PFSK-1 (cell line): ENCODE data around the gene RGL4.

ENCODE experiments used
- FOXP2 ChIP-seq: optimal IDR thresholded peaks from 2 replicates; pipeline ENCODE3; 2011; ENCODE audit warnings: borderline replicate concordance, control low read depth, inconsistent platforms; ENCODE audit not compliant: insufficient read depth; ENCODE audit errors: extremely low read length, extremely low read depth
- POLR2AphosphoS5 ChIP-seq: IDR thresholded peaks from 2 replicates; pipeline ENCODE4 v1.6.1; 2012; ENCODE audit warnings: low read depth, mild to moderate bottlenecking, control low read depth, low read length, moderate library complexity
- SIN3A ChIP-seq: IDR thresholded peaks from 2 replicates; pipeline ENCODE4 v1.6.1; 2012; ENCODE audit warnings: mild to moderate bottlenecking, low read length, moderate library complexity, borderline replicate concordance; ENCODE audit not compliant: insufficient read depth
- TAF1 ChIP-seq: IDR thresholded peaks from 2 replicates; pipeline ENCODE4 v1.6.1; 2012; ENCODE audit warnings: low read length, control low read depth, borderline replicate concordance; ENCODE audit not compliant: insufficient read depth
- TF ChIP-seq, protein P1 (sequence below), 2 experiments: IDR thresholded peaks; 2 replicates each; pipeline versions ENCODE4 v1.6.1 to v1.8.0; 2011 to 2012; ENCODE audit warnings: low read depth in 2 of 2, low read length in 2 of 2, control low read depth in 1 of 2, inconsistent platforms in 1 of 2, mild to moderate bottlenecking in 1 of 2, moderate library complexity in 1 of 2; ENCODE audit not compliant: insufficient read depth in 1 of 2

RGL4 gene

GRCh38 chr22:23695571-23696325, 4.9 kb downstream of the RGL4 start:
- TF ChIP-seq, protein P1, sequence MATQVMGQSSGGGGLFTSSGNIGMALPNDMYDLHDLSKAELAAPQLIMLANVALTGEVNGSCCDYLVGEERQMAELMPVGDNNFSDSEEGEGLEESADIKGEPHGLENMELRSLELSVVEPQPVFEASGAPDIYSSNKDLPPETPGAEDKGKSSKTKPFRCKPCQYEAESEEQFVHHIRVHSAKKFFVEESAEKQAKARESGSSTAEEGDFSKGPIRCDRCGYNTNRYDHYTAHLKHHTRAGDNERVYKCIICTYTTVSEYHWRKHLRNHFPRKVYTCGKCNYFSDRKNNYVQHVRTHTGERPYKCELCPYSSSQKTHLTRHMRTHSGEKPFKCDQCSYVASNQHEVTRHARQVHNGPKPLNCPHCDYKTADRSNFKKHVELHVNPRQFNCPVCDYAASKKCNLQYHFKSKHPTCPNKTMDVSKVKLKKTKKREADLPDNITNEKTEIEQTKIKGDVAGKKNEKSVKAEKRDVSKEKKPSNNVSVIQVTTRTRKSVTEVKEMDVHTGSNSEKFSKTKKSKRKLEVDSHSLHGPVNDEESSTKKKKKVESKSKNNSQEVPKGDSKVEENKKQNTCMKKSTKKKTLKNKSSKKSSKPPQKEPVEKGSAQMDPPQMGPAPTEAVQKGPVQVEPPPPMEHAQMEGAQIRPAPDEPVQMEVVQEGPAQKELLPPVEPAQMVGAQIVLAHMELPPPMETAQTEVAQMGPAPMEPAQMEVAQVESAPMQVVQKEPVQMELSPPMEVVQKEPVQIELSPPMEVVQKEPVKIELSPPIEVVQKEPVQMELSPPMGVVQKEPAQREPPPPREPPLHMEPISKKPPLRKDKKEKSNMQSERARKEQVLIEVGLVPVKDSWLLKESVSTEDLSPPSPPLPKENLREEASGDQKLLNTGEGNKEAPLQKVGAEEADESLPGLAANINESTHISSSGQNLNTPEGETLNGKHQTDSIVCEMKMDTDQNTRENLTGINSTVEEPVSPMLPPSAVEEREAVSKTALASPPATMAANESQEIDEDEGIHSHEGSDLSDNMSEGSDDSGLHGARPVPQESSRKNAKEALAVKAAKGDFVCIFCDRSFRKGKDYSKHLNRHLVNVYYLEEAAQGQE (IDR thresholded peaks at IDR 0.05; ENCODE audit: insufficient read depth in 1 of 2, low read depth in 2 of 2, low read length in 2 of 2): no peak
- TF ChIP-seq SIN3A (no peak), POLR2AphosphoS5 (no peak), FOXP2 (no peak), TAF1 (no peak)

DNA sequence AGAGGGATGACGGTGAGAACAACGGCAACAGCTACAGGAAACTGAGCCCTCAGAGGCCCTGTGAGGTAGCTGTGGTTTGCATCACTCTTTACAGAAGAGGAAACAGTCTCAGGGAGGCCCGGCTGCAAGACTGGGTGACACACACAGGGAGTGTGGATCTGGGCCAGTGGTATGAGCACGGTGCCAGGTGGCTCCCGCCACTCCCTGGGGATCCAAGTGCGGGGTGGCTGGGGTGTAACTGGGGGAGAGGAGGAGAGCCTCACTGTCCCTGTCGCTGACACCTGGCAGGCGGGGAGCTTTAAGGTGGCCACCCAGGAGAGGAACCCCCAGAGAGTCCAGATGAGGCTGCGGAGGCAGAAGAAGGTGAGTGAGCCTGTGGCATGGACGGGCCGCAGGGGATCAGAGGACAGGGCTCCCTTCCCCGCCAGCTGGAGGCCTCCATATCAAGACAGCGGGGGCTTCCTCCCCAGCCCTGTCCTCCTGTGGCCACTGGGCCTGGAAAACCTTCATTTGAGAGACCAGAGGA, 5.6 kb downstream of the RGL4 start:
- no peak for TF ChIP-seq SIN3A

DNA sequence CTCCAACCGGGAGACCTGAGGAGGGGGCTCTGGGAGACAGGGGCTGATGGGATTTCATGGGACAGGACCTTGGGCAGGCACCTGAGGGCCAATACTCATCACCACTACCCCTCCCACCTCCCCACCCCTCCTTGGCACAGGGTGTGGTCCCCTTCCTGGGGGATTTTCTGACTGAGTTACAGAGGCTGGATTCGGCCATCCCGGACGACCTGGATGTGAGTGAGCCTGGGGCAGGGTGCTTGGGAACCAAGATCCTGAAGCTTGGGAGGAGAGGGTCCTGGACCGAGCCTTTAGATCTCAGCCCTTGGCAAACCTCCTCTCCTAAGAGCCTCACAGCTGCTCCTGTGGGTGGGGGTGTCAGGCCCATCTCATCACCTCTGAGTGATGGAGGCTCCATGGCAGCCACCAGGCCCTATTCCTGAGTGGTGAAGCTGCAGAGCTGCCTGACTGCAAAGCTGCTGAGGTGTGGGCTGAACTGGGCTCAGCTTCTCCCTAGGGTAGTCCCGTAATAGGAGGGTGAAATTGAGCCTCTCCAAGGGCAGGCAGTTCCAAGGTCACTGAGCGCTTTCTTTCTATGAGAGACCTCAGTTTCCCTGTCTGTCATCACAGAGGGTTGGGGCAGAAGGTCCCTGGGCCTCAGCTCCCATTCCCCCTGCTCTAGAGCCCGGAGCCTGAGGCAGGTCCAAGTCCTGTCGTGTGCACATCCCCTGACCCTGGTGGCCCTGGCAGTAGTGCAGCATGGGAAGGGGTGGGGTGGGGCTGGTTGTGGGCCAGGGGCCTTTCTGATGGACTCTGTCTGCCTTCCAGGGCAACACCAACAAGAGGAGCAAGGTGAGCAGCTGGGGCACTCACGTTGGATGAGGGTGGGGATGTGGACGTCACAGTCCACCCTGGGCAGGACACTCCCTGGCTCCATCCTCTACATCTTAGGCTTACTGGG, 6.5 kb downstream of the RGL4 start:
- TF ChIP-seq FOXP2: no peak
- no peak for TF ChIP-seq POLR2AphosphoS5
- TF ChIP-seq, protein P1 (IDR thresholded peaks at IDR 0.05; ENCODE audit: insufficient read depth in 1 of 2, low read depth in 2 of 2, low read length in 2 of 2): no peak
- no peak for TF ChIP-seq TAF1
- TF ChIP-seq SIN3A: no peak

DNA sequence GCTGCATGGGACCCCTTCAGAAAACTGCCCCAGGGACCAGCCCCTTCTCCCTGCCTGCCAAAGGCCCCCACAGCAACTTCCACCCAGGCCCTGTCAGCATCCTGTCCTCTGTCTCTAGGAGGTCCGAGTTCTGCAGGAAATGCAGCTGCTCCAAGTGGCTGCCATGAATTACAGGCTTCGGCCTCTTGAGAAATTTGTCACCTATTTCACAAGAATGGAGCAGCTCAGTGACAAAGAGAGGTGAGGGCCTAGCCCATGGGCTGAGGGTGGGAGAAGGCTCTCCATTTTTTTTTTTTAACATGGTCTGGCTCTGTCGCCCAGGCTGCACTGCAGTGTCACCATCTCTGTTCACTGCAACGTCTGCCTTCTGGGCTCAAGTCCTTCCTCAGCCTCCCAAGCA, 7.3 kb downstream of the RGL4 start:
- TF ChIP-seq FOXP2: no peak

GRCh38 chr22:23698673-23699235, 7.9 kb downstream of the RGL4 start:
- TF ChIP-seq SIN3A (no peak), FOXP2 (no peak), POLR2AphosphoS5 (no peak), TAF1 (no peak)
- TF ChIP-seq, protein P1 (IDR thresholded peaks at IDR 0.05; ENCODE audit: insufficient read depth in 1 of 2, low read depth in 2 of 2, low read length in 2 of 2): no peak

GRCh38 chr22:23700706-23701105, 9.9 kb downstream of the RGL4 start:
- TF ChIP-seq POLR2AphosphoS5: no peak
